ENCODE results near the gene TBC1D5.
"Not testable (repeated sequence)": the region's sequence is repeated elsewhere in the genome, so short reads cannot be mapped to it uniquely, and the experiment has no call there.

TBC1D5 gene

DNA sequence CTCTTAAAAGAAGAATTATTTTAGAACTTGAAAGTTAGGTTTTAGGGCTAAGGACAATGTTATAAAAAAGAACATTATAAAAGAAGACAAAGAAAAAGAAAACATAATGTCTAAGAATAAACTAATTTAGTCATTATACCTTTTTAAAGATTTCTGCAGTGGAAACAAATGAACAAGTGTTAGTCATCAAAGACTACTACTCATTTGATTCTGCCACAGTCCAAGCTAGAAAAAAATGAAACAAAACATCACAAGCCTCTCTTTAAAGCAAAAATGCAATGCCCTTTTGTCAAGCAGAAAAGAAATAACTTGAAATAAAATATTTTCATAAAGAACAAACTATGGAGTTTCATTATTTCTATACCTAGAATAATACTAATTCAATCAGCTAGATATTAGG is 102.0 kb downstream of the TBC1D5 start:
- DNase-seq: no peak

DNA sequence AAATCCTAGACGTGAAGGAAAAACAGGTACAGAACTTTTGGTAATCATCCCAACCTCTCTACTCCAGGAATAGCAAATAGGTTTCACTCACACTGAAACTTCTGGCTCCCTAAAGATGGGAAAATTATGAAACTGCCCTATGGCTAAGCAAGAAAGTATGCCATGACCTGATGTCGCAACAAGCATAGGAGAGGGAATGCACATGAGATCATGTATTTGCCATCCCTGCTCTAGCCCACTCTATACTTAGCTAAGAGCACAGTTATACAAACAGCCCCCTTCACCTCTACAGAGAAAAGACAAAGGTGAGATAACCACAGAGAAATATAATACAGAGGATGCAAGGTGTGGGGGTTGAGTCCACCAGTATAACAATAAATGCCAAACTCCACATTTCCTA is 102.7 kb downstream of the TBC1D5 start:
- no peak for DNase-seq

- DNase-seq: no peak
Observed at GRCh38 chr3:17639257-17639656, 103.2 kb downstream of the TBC1D5 start.

DNA sequence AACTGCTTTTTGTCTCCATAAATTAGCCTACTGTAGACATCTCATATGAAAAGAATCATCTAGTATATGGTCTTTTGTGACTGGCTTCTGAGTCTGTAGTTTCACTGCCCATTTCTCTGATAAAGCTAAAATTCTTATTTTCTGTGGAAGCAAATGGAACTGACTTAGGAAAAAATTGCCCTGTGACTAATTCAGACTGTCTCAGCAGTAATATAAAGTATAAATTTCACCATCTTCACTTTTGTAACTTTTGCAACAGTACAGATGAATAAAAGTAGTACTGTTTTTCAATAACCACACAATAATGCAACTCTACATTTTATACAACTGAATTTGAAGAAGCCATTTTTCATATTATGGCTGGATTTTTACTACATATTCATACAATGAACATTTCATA is 104.1 kb downstream of the TBC1D5 start:
- DNase-seq: no peak

DNA sequence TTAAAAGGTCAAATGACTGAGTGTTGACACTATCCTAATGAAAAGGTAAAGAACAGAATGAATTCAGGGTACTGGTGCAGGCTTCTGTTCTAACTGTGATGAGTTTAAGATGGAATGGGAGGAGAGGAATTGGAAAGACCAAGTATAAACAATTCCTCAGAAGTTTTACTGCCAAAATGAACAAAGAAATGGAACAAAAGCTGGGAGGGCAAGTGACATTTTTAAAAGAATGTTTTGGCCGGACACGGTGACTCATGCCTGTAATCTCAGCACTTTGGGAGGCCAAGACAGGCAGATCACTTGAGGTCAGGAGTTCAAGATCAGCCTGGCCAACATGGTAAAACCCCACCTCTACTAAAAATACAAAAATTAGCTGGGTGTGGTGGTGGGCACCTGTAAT is 106.8 kb downstream of the TBC1D5 start:
- DNase-seq: not testable (repeated sequence)

GRCh38 chr3:17634964-17635363 is 107.5 kb downstream of the TBC1D5 start:
- DNase-seq: no peak

GRCh38 chr3:17634201-17634600 is 108.2 kb downstream of the TBC1D5 start:
- no peak for DNase-seq

DNA sequence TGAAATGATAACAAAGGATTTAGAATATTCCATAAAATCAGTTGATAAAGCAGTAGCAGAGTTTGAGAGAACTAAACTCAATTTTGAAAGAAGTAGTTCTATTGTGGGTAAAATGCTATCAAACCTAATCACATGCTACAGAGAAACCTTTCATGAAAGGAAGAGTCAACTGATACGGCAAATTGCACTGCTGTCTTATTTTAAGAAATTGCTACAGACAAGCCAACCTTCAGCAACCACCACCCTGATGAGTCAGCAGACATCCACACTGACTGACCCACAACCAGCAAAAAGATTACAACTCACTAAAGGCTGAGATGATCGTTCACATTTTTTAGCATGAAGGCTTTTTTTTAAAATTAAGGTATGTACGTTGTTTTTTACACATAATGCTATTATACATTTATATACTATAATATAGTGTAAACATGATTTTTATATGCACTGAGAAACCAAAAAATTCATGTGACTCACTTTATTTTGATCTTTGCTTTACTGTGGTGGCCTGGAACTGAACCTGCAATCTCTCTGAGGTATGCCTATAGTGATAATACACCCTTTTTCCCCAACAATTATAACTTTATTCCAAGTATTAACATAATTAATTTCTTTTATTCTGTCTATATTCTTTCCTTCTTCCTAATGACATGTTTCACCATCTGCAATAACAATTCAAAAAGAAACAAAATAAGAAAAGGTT is 109.9 kb downstream of the TBC1D5 start:
- DNase-seq: no peak

DNA sequence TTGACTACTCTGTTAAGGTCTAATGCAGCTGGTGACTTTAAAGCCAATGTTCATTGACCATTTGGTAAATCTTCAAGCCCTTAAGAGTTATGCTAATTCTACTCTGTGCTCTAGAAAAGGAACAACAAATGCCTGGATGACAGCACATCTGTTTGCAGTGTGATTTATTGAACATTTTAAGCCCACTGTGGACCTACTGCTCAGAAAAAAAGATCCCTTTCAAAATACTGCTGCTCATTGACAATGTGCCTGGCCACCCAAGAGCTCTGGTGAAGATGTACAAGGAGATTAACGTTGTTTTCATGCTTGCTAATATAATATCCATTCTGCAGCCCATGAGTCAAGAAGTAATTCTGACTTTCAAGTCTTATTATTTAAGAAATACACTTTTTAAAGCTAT is 110.8 kb downstream of the TBC1D5 start:
- DNase-seq: no peak

GRCh38 chr3:17629400-17629799 is 113.0 kb downstream of the TBC1D5 start:
- no peak for DNase-seq

- no peak for DNase-seq
Observed at GRCh38 chr3:17626395-17626794, 116.0 kb downstream of the TBC1D5 start.

- no peak for DNase-seq
Observed at GRCh38 chr3:17625133-17625532, 117.3 kb downstream of the TBC1D5 start.

- no peak for DNase-seq
Observed at GRCh38 chr3:17623464-17623863, 119.0 kb downstream of the TBC1D5 start.

DNA sequence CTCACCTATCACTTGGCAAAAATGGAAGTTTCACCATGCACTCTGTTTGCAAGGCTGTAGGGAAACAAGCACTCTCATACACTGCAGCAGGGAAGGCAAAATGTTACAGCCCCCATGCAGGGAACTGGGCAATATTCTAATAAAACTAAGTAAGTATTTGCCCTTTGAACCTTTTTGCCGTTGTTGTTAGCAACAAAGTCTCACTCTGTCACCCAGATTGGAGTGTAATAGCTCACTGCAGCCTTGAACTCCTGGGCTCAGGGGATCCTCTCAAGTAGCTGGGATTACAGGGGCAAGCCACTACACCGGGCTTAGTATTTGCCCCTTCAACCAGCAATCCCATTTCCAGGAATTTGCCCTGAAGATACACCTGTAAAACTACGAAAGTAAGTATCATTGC is 122.5 kb downstream of the TBC1D5 start:
- DNase-seq: no peak

GRCh38 chr3:17613017-17613416 is 129.4 kb downstream of the TBC1D5 start:
- not testable (repeated sequence) for DNase-seq

- no peak for DNase-seq
Observed at GRCh38 chr3:17607905-17608304, 134.5 kb downstream of the TBC1D5 start.

DNA sequence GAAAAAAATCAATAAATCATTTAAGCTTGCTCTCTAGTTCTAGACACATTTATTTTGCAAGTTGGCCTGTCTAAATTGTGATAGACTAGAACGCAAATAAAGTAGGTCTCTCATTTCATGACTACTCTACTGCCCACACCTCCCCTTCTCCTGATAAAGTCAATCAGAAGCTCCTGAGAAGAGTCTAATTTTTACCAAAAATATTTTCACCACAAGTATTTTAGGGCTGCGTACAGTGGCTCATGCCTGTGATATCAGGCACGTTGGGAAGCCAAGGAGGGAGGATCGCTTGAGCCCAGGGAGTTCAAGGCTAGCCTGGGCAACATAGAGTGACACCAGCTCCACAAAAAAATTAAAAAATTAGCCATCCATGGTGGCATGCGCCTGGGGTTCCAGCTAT is 136.5 kb downstream of the TBC1D5 start:
- DNase-seq: no peak

DNA sequence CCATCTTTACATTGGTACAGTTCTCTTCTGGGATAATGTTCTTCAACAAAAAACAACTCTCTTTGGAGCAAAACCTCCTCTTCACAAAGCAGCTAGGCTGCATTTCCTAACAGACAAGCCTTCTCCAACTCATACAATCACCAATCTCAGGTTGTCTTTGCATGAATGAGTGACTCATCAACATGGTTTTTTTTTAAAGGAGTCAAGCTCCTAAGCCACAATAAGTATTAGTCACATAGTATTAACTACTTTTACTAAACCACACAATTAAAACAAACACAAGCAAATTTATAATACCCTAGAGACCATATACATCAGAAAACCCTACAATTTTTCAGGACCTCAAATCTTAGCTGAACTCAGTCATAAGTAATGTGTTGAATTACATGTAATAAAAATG is 137.4 kb downstream of the TBC1D5 start:
- DNase-seq: no peak

DNA sequence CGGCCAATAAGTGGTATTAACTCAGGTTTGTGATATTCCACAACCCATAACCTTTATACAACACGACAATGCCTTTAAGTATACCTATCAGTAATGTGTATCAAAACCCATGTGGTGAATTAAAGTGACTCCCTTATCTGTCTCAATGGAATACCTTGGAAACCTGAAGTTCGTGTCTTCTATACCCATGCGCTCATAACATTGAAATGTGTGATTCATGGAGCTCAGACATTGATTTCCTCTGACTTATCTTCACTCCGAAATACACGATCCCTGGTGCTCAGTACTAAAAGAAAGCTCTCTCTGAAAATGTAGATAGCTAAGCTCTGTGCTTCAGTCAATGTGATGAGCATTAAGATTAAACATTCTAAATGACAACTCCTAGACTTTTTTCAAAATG is 140.3 kb downstream of the TBC1D5 start:
- DNase-seq: no peak

GRCh38 chr3:17592956-17593355 is 149.5 kb downstream of the TBC1D5 start:
- no peak for DNase-seq

DNA sequence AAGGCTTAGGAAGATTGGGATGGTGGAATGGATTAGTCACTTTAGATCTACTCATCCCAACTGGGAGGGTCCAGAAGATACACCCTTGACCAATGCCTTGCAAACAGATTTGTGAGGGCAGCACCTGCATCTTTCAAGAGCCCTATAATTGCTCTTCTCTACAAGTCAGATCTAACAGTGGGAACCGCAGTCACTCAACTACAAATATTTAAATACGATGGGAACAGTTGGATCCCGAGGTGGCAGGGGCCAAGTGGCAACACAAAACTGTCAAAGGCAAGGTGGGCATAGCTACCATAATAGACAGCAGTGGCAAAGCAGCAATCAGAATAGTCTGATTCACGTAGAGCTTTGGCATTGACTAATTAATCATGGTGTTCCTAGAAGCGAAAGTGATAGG is 152.0 kb downstream of the TBC1D5 start:
- DNase-seq: no peak

GRCh38 chr3:17589888-17590287 is 152.5 kb downstream of the TBC1D5 start:
- DNase-seq: no peak

- no peak for DNase-seq
Observed at GRCh38 chr3:17588422-17588821, 154.0 kb downstream of the TBC1D5 start.

- DNase-seq: no peak
Observed at GRCh38 chr3:17585394-17586325, 156.8 kb downstream of the TBC1D5 start.

Data from NCI-H1417 treated with DMSO at 0.1 percent for 48 hours (cell line).